Kidney (tissue), 14 donors: ENCODE results near the gene TSHR. TPM values are rescaled to one million over a fixed set of nuclear protein-coding genes. Genes with fewer than 3 reads are reported as not detected.

ENCODE experiments used
- DNase-seq, 5 donors: peaks; one replicate each; pipeline ENCODE4 v3.0.0-alpha.2; 2013 to 2020
- FAIRE-seq: peaks from 2 replicates; lab custom pipeline; 2012; peaks lifted over from hg19 to GRCh38; lab: Jason Lieb, UNC
- H3K27ac ChIP-seq, 2 donors: one replicate each; pipeline ENCODE4 v1.7.0; 2013; ENCODE audit warnings: low read depth in 2 of 2, low read length in 2 of 2, inconsistent platforms in 1 of 2
- H3K27me3 ChIP-seq: one replicate; pipeline ENCODE4 v1.7.1; 2013; ENCODE audit warnings: low read length, inconsistent platforms; ENCODE audit not compliant: control insufficient read depth, insufficient read depth
- H3K36me3 ChIP-seq, 3 donors: one replicate each; pipeline versions ENCODE4 v1.7.0 to v1.7.1; 2013; ENCODE audit warnings: low read length in 3 of 3, control low read depth in 1 of 3, inconsistent platforms in 1 of 3; ENCODE audit not compliant: insufficient read depth in 3 of 3, control insufficient read depth in 2 of 3
- H3K4me1 ChIP-seq, 3 donors: one replicate each; pipeline versions ENCODE4 v1.7.0 to v1.7.1; 2013; ENCODE audit warnings: low read length in 3 of 3, inconsistent platforms in 1 of 3, low read depth in 1 of 3; ENCODE audit not compliant: control insufficient read depth in 2 of 3, insufficient read depth in 2 of 3
- H3K4me3 ChIP-seq, 3 donors: one replicate each; pipeline versions ENCODE4 v1.7.0 to v1.8.1; 2013; ENCODE audit warnings: low read length in 3 of 3, control low read depth in 1 of 3, inconsistent platforms in 1 of 3
- H3K9ac ChIP-seq, 3 donors: one replicate each; pipeline versions ENCODE4 v1.7.0 to v1.7.1; 2013; ENCODE audit warnings: low read length in 3 of 3, control low read depth in 1 of 3, inconsistent platforms in 1 of 3
- H3K9me3 ChIP-seq, 3 donors: one replicate each; pipeline versions ENCODE4 v1.7.0 to v1.7.1; 2013; ENCODE audit warnings: low read length in 3 of 3, control low read depth in 1 of 3, inconsistent platforms in 1 of 3; ENCODE audit not compliant: control insufficient read depth in 2 of 3, insufficient read depth in 1 of 3
- intact Hi-C: fragments of 100-400 bp; cut with DNase I; formaldehyde crosslinking; loops from one replicate; pipeline ENCODE4 v1.11.1; 2022
- polyA plus RNA-seq: library from polyadenylated mRNA; stranded (reverse); fragments of 350-450 nt; fragmentation: Illumina TruSeq; extraction: RNeasy Lipid Tissue Mini Kit (QIAGEN cat#74804); gene quantifications from one replicate; pipeline ENCODE4 v1.2.3, GENCODE V29; 2014; ENCODE audit warnings: low read depth, low replicate concordance; ENCODE audit not compliant: insufficient read depth
- total RNA-seq: library from RNA; stranded (reverse); fragmentation: NEBNext Ultra II Directional; extraction: Animal tissue kit (Norgen Biotek cat#: 25700); gene quantifications from one replicate; pipeline ENCODE4 v1.2.1, GENCODE V29; 2021
- TF ChIP-seq, protein P1 (sequence below): IDR thresholded peaks from 3 replicates; pipeline ENCODE4 v1.5.1; 2012; ENCODE audit warnings: mild to moderate bottlenecking, moderate library complexity, borderline replicate concordance; ENCODE audit not compliant: insufficient read depth; ENCODE audit errors: extremely low read depth
- donor health status: control.
- donor health status: control.
- donor health status: control.
- donor health status: control.
- donor health status: control.
- donor health status: DM: yes; HTN: yes; CAD: no.
- donor health status: Normal renal cell carcinoma (clear cell type).

TSHR gene
- total and polyA plus RNA-seq, 2 donors from 2014 or later, result 0.98 TPM; not detected in 1

DNA sequence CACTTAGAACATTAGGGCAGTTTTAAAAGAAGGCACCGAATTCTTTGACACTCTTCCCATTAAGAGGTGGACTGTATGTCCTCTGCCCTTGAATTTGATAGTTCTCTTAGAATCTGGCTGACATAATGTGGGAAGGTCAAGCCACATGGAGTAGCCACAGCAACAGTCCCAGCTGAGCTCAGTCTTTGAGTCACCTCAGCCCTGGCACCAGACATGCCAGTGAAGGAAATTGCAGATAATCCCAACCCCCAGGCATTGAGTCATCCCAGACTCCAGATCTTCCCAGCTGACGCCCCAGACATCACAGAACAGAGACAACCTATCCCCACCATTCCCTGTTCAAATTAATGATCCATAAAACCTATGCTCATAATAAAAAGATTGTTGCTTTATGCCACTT, 181.9 kb downstream of the TSHR start:
- Histone ChIP-seq H3K27me3 (no peaks in the 10 kb centered on the region), H3K27ac (no peak overlapping the region), H3K9ac (no peak overlapping the region), H3K4me1 (no peaks in the 10 kb centered on the region), H3K9me3 (no peaks in the 10 kb centered on the region), H3K36me3 (no peaks in the 10 kb centered on the region), H3K4me3 (no peak overlapping the region)
- DNase-seq (no peak), FAIRE-seq (no peak)
- TF ChIP-seq, protein P1, sequence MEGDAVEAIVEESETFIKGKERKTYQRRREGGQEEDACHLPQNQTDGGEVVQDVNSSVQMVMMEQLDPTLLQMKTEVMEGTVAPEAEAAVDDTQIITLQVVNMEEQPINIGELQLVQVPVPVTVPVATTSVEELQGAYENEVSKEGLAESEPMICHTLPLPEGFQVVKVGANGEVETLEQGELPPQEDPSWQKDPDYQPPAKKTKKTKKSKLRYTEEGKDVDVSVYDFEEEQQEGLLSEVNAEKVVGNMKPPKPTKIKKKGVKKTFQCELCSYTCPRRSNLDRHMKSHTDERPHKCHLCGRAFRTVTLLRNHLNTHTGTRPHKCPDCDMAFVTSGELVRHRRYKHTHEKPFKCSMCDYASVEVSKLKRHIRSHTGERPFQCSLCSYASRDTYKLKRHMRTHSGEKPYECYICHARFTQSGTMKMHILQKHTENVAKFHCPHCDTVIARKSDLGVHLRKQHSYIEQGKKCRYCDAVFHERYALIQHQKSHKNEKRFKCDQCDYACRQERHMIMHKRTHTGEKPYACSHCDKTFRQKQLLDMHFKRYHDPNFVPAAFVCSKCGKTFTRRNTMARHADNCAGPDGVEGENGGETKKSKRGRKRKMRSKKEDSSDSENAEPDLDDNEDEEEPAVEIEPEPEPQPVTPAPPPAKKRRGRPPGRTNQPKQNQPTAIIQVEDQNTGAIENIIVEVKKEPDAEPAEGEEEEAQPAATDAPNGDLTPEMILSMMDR, result no peak
- intact Hi-C loops, result no loop called here

DNA sequence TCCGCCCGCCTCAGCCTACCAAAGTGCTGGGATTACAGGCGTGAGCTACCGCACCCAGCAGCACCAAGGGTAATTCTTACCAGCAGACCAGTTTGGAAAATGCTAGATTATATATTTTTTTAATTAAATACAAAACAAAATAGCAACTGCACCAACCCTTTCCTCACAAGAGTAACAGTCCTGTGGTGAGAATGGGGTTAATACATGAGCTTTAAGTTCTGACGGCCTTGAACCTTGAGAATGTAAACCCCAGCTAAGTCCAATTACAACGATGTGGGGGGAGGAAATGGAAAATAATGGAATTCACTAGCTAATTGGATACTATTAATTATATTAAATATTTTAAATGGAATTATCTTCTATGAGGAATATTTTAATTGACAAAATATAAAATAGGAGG, 183.0 kb downstream of the TSHR start:
- Histone ChIP-seq H3K9ac (no peak overlapping the region), H3K36me3 (no peaks in the 10 kb centered on the region), H3K4me1 (no peaks in the 10 kb centered on the region), H3K4me3 (no peak overlapping the region), H3K27ac (no peak overlapping the region), H3K27me3 (no peaks in the 10 kb centered on the region), H3K9me3 (no peaks in the 10 kb centered on the region)
- intact Hi-C loops, result no loop called here
- TF ChIP-seq, protein P1, result no peak
- DNase-seq (no peak), FAIRE-seq (no peak)

DNA sequence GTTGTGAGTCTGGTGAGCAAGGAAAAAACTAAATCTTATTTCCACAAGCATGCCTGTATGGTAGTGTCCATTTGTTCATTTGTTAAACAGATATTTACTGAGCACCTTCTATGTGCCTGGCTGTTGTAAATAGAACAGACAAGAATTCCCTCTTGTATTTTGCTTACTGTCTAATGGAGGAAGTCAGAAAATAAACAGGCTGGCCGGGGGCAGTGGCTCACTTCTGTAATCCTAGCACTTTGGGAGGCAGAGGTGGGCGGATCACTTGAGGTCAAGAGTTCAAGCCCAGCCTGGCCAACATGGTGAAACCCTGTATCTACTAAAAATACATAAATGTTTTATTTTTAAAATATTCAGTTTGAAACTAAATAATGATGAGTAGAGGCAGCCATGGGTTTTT, 186.0 kb downstream of the TSHR start:
- H3K4me3 ChIP-seq, result no peak overlapping the region
- H3K4me1 ChIP-seq, result no peaks in the 10 kb centered on the region
- no peaks in the 10 kb centered on the region for H3K27me3 ChIP-seq
- FAIRE-seq, result no peak
- H3K9ac ChIP-seq, result no peak overlapping the region
- H3K36me3 ChIP-seq, result no peaks in the 10 kb centered on the region
- H3K27ac ChIP-seq, result no peak overlapping the region
- H3K9me3 ChIP-seq, result no peaks in the 10 kb centered on the region
- no peak for DNase-seq
- intact Hi-C loops, result no loop called here
- TF ChIP-seq, protein P1, result no peak

DNA sequence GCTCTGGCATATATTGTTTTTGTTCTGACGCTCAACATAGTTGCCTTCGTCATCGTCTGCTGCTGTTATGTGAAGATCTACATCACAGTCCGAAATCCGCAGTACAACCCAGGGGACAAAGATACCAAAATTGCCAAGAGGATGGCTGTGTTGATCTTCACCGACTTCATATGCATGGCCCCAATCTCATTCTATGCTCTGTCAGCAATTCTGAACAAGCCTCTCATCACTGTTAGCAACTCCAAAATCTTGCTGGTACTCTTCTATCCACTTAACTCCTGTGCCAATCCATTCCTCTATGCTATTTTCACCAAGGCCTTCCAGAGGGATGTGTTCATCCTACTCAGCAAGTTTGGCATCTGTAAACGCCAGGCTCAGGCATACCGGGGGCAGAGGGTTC, 188.4 kb downstream of the TSHR start:
- Histone ChIP-seq H3K27me3 (no peaks in the 10 kb centered on the region), H3K9me3 (no peaks in the 10 kb centered on the region), H3K9ac (no peak overlapping the region), H3K4me1 (no peaks in the 10 kb centered on the region), H3K27ac (no peak overlapping the region), H3K4me3 (no peak overlapping the region), H3K36me3 (no peaks in the 10 kb centered on the region)
- intact Hi-C loops, result no loop called here
- no peak for FAIRE-seq
- TF ChIP-seq, protein P1, result no peak
- no peak for DNase-seq
